ENCODE results near the gene ROBO2.

Gene ROBO2

GRCh38 chr3:77328690-77329089 is 288.8 kb downstream of the ROBO2 start:
- H3K4me3 ChIP-seq (replicated peaks; ENCODE audit: low read depth, low read length): no peak overlapping the region
- no peaks in the 10 kb centered on the region for H3K27me3 ChIP-seq (replicated peaks; ENCODE audit: control insufficient read depth, insufficient read depth, low read length)
- no peak for DNase-seq (ENCODE audit: extremely low read depth, insufficient read length)
- no peaks in the 10 kb centered on the region for H3K36me3 ChIP-seq (ENCODE audit: control insufficient read depth, insufficient read depth, low read length)
- no peak for TF ChIP-seq CTCF (IDR thresholded peaks at IDR 0.05; ENCODE audit: insufficient read depth, low read length, poor library complexity, severe bottlenecking)

- no peak for TF ChIP-seq CTCF (IDR thresholded peaks at IDR 0.05; ENCODE audit: insufficient read depth, low read length, poor library complexity, severe bottlenecking)
- Histone ChIP-seq H3K4me3 (replicated peaks; ENCODE audit: low read depth, low read length) (no peak overlapping the region), H3K27me3 (replicated peaks; ENCODE audit: control insufficient read depth, insufficient read depth, low read length) (no peaks in the 10 kb centered on the region), H3K36me3 (ENCODE audit: control insufficient read depth, insufficient read depth, low read length) (no peaks in the 10 kb centered on the region)
- DNase-seq (ENCODE audit: extremely low read depth, insufficient read length): no peak
Measured at GRCh38 chr3:77329116-77329515, 289.2 kb downstream of the ROBO2 start.

- no peak overlapping the region for H3K4me3 ChIP-seq (replicated peaks; ENCODE audit: low read depth, low read length)
- H3K27me3 ChIP-seq (replicated peaks; ENCODE audit: control insufficient read depth, insufficient read depth, low read length): no peaks in the 10 kb centered on the region
- H3K36me3 ChIP-seq (ENCODE audit: control insufficient read depth, insufficient read depth, low read length): no peaks in the 10 kb centered on the region
- no peak for TF ChIP-seq CTCF (IDR thresholded peaks at IDR 0.05; ENCODE audit: insufficient read depth, low read length, poor library complexity, severe bottlenecking)
- no peak for DNase-seq (ENCODE audit: extremely low read depth, insufficient read length)
Measured at GRCh38 chr3:77338195-77338594, 298.3 kb downstream of the ROBO2 start.

- DNase-seq (ENCODE audit: extremely low read depth, insufficient read length): no peak
- Histone ChIP-seq H3K36me3 (ENCODE audit: control insufficient read depth, insufficient read depth, low read length) (no peaks in the 10 kb centered on the region), H3K4me3 (replicated peaks; ENCODE audit: low read depth, low read length) (no peak overlapping the region), H3K27me3 (replicated peaks; ENCODE audit: control insufficient read depth, insufficient read depth, low read length) (no peaks in the 10 kb centered on the region)
- no peak for TF ChIP-seq CTCF (IDR thresholded peaks at IDR 0.05; ENCODE audit: insufficient read depth, low read length, poor library complexity, severe bottlenecking)
Measured at GRCh38 chr3:77342027-77342426, 302.1 kb downstream of the ROBO2 start.

- no peaks in the 10 kb centered on the region for H3K36me3 ChIP-seq (ENCODE audit: control insufficient read depth, insufficient read depth, low read length)
- TF ChIP-seq CTCF (IDR thresholded peaks at IDR 0.05; ENCODE audit: insufficient read depth, low read length, poor library complexity, severe bottlenecking): no peak
- H3K4me3 ChIP-seq (replicated peaks; ENCODE audit: low read depth, low read length): no peak overlapping the region
- no peaks in the 10 kb centered on the region for H3K27me3 ChIP-seq (replicated peaks; ENCODE audit: control insufficient read depth, insufficient read depth, low read length)
- DNase-seq (ENCODE audit: extremely low read depth, insufficient read length): no peak
Measured at GRCh38 chr3:77342688-77343087, 302.8 kb downstream of the ROBO2 start.

GRCh38 chr3:77345009-77345408 is 305.1 kb downstream of the ROBO2 start:
- Histone ChIP-seq H3K27me3 (replicated peaks; ENCODE audit: control insufficient read depth, insufficient read depth, low read length) (no peaks in the 10 kb centered on the region), H3K4me3 (replicated peaks; ENCODE audit: low read depth, low read length) (no peak overlapping the region), H3K36me3 (ENCODE audit: control insufficient read depth, insufficient read depth, low read length) (no peaks in the 10 kb centered on the region)
- TF ChIP-seq CTCF (IDR thresholded peaks at IDR 0.05; ENCODE audit: insufficient read depth, low read length, poor library complexity, severe bottlenecking): no peak
- DNase-seq (ENCODE audit: extremely low read depth, insufficient read length): no peak
